Measurements from ENCODE around the gene MSH2.

- no peak for TF ChIP-seq POLR2A (IDR thresholded peaks at IDR 0.05; ENCODE audit: low read length)
- no peak for TF ChIP-seq GATA1 (IDR thresholded peaks at IDR 0.05; ENCODE audit: low read depth, low read length)
Measured at GRCh38 chr2:47429795-47430194, 26.8 kb downstream of the MSH2 start.

Data from erythroblast (primary cell).